Keratinocyte (primary cell): ENCODE results near the gene TBC1D5. TPM values are rescaled to one million over a fixed set of nuclear protein-coding genes. Genes with fewer than 3 reads are reported as not detected.
A peak's percentile ranks its signal among the peaks of the same experiment; 100 is the strongest.

ENCODE experiments used
- DNase-seq: peaks from one replicate; pipeline ENCODE4 v3.0.0-alpha.2; 2011; ENCODE audit warnings: low read depth, missing footprints, low spot score
- FAIRE-seq: peaks from 2 replicates; lab custom pipeline; 2011; peaks lifted over from hg19 to GRCh38; lab: Jason Lieb, UNC
- H2AFZ ChIP-seq: 2 replicates; pipeline ENCODE4 v1.6.0; 2012; ENCODE audit warnings: low read length, control low read depth, inconsistent platforms; ENCODE audit not compliant: control insufficient read depth
- H3K27ac ChIP-seq: 2 replicates; pipeline ENCODE4 v1.5.1; 2011; ENCODE audit warnings: low read length; ENCODE audit not compliant: control insufficient read depth, insufficient read depth
- H3K27me3 ChIP-seq: 3 replicates; pipeline ENCODE4 v1.6.0; 2011; ENCODE audit warnings: low read length; ENCODE audit not compliant: control insufficient read depth, insufficient read depth; ENCODE audit errors: extremely low read depth
- H3K36me3 ChIP-seq, 2 experiments: 2 replicates in 1 of 2; 3 replicates in 1 of 2; pipeline ENCODE4 v1.5.1; 2011; ENCODE audit warnings: low read length in 2 of 2, mild to moderate bottlenecking in 1 of 2; ENCODE audit not compliant: control insufficient read depth in 2 of 2, insufficient read depth in 2 of 2; ENCODE audit errors: extremely low read depth in 1 of 2
- H3K4me1 ChIP-seq: 3 replicates; pipeline ENCODE4 v1.5.1; 2011; ENCODE audit warnings: low read length; ENCODE audit not compliant: control insufficient read depth, insufficient read depth; ENCODE audit errors: extremely low read depth
- H3K4me2 ChIP-seq: 3 replicates; pipeline ENCODE4 v1.6.0; 2011; ENCODE audit warnings: low read depth, low read length; ENCODE audit not compliant: control insufficient read depth, insufficient read depth; ENCODE audit errors: extremely low read depth
- H3K4me3 ChIP-seq, 3 experiments: fragments of 200-600 bp in 1 of 3; sonication (generic) in 1 of 3; 2 replicates in 2 of 3; 3 replicates in 1 of 3; pipeline ENCODE4 v1.5.1; 2011 to 2016; ENCODE audit warnings: low read length in 3 of 3, mild to moderate bottlenecking in 3 of 3, control low read depth in 2 of 3, inconsistent platforms in 1 of 3, low read depth in 1 of 3, mixed read lengths in 1 of 3, mixed run types in 1 of 3, moderate library complexity in 1 of 3; ENCODE audit not compliant: control insufficient read depth in 2 of 3, insufficient read depth in 2 of 3; ENCODE audit errors: extremely low read depth in 1 of 3
- H3K79me2 ChIP-seq: 2 replicates; pipeline ENCODE4 v1.6.0; 2012; ENCODE audit warnings: low read length; ENCODE audit not compliant: control insufficient read depth, insufficient read depth
- H3K9ac ChIP-seq: 3 replicates; pipeline ENCODE4 v1.6.0; 2011; ENCODE audit warnings: low read length; ENCODE audit not compliant: control insufficient read depth, insufficient read depth; ENCODE audit errors: extremely low read depth
- H3K9me1 ChIP-seq: 3 replicates; pipeline ENCODE4 v1.6.0; 2011; ENCODE audit warnings: low read length; ENCODE audit not compliant: control insufficient read depth, insufficient read depth; ENCODE audit errors: extremely low read depth
- H3K9me3 ChIP-seq: 2 replicates; pipeline ENCODE4 v1.5.1; 2012; ENCODE audit warnings: low read depth, low read length; ENCODE audit not compliant: control insufficient read depth
- H4K20me1 ChIP-seq: 3 replicates; pipeline ENCODE4 v1.6.0; 2011; ENCODE audit warnings: low read length; ENCODE audit not compliant: control insufficient read depth, insufficient read depth; ENCODE audit errors: extremely low read depth
- CTCF ChIP-seq, 3 experiments: IDR thresholded peaks in 1 of 3; conservative IDR thresholded peaks in 1 of 3; optimal IDR thresholded peaks in 1 of 3; 2 replicates in 2 of 3; 3 replicates in 1 of 3; pipeline versions ENCODE3 to v1.5.1; 2011; ENCODE audit warnings: low read length in 3 of 3, mild to moderate bottlenecking in 3 of 3, moderate library complexity in 2 of 3, control low read depth in 1 of 3, inconsistent platforms in 1 of 3; ENCODE audit not compliant: insufficient read depth in 2 of 3; ENCODE audit errors: extremely low read depth in 1 of 3
- EZH2 ChIP-seq: IDR thresholded peaks from one replicate; pipeline ENCODE4 v1.6.1; 2012; ENCODE audit warnings: inconsistent platforms, mild to moderate bottlenecking, low read length, moderate library complexity
- dilution Hi-C: fragments of 300-500 bp; cut with MboI; formaldehyde crosslinking; loops from one replicate; pipeline ENCODE4 v1.7.0; 2020; ENCODE audit warnings: low sequenced_read_pairs; ENCODE audit not compliant: extremely low pct_ligation_motif_present
- polyA plus RNA-seq, 5 experiments: library from polyadenylated mRNA; depleted of rRNA in 3 of 5; stranded (reverse) in 3 of 5; stranded (forward) in 1 of 5; unstranded in 1 of 5; fragments of >200 nt; gene quantifications; 1 replicate in 1 of 5; 2 replicates in 3 of 5; 3 replicates in 1 of 5; pipeline versions ENCODE4 v1.2.1 to v1.2.3, GENCODE V29; 2011 to 2012; ENCODE audit warnings: missing spikeins in 2 of 5, low read depth in 1 of 5, low replicate concordance in 1 of 5

Gene TBC1D5
- polyA plus RNA-seq, 1 donor (not counting 4 experiments of a cell fraction or from before 2014, with no cell fraction given) = 25.8 TPM

- dilution Hi-C loops = no loop called here
- Histone ChIP-seq H4K20me1 (no peaks in the 10 kb centered on the region), H3K27me3 (no peaks in the 10 kb centered on the region), H3K36me3 (no peaks in the 10 kb centered on the region), H3K4me2 (no peak overlapping the region), H3K79me2 (no peaks in the 10 kb centered on the region), H3K9me1 (no peaks in the 10 kb centered on the region), H2AFZ (no peak overlapping the region), H3K4me1 (no peaks in the 10 kb centered on the region), H3K27ac (no peak overlapping the region), H3K4me3 (no peak overlapping the region), H3K9me3 (no peaks in the 10 kb centered on the region), H3K9ac (no peak overlapping the region)
- FAIRE-seq (no peak), DNase-seq (no peak)
- TF ChIP-seq EZH2 (no peak), CTCF (optimal IDR thresholded peaks at IDR 0.05 in 1 of 3, IDR thresholded peaks at IDR 0.05 in 1 of 3, conservative IDR thresholded peaks at IDR 0.05 in 1 of 3; ENCODE audit: extremely low read depth in 1 of 3, insufficient read depth in 2 of 3, low read length in 3 of 3) (peak in 2 of 3 experiments; percentile 45 to 54)
Measured at GRCh38 chr3:17258823-17259436, 483.5 kb downstream of the TBC1D5 start.

- DNase-seq = no peak
- dilution Hi-C loops = no loop called here
- no peak for FAIRE-seq
Measured at GRCh38 chr3:17257269-17257668, 485.2 kb downstream of the TBC1D5 start.

More at GRCh38 chr3:17257269-17257668, 485.2 kb downstream of the TBC1D5 start:
- no peaks in the 10 kb centered on the region for H3K36me3 ChIP-seq
- no peaks in the 10 kb centered on the region for H3K4me1 ChIP-seq
- H3K4me3 ChIP-seq = no peak overlapping the region
- H3K4me2 ChIP-seq = no peak overlapping the region
- H3K27me3 ChIP-seq = no peaks in the 10 kb centered on the region
- H3K9ac ChIP-seq = no peak overlapping the region
- H3K9me3 ChIP-seq = no peaks in the 10 kb centered on the region
- no peak overlapping the region for H2AFZ ChIP-seq
- no peaks in the 10 kb centered on the region for H3K9me1 ChIP-seq
- no peaks in the 10 kb centered on the region for H4K20me1 ChIP-seq
- H3K27ac ChIP-seq = no peak overlapping the region
- H3K79me2 ChIP-seq = no peaks in the 10 kb centered on the region
- TF ChIP-seq CTCF (optimal IDR thresholded peaks at IDR 0.05 in 1 of 3, IDR thresholded peaks at IDR 0.05 in 1 of 3, conservative IDR thresholded peaks at IDR 0.05 in 1 of 3; ENCODE audit: extremely low read depth in 1 of 3, insufficient read depth in 2 of 3, low read length in 3 of 3) (no peak), EZH2 (no peak)
